ENCODE measurements around the gene RAD51B. TPM values are rescaled to one million over a fixed set of nuclear protein-coding genes. Genes with fewer than 3 reads are reported as not detected.

The RAD51B gene
- total RNA-seq = 21.1 and 27.2 TPM in 2 replicates

DNA sequence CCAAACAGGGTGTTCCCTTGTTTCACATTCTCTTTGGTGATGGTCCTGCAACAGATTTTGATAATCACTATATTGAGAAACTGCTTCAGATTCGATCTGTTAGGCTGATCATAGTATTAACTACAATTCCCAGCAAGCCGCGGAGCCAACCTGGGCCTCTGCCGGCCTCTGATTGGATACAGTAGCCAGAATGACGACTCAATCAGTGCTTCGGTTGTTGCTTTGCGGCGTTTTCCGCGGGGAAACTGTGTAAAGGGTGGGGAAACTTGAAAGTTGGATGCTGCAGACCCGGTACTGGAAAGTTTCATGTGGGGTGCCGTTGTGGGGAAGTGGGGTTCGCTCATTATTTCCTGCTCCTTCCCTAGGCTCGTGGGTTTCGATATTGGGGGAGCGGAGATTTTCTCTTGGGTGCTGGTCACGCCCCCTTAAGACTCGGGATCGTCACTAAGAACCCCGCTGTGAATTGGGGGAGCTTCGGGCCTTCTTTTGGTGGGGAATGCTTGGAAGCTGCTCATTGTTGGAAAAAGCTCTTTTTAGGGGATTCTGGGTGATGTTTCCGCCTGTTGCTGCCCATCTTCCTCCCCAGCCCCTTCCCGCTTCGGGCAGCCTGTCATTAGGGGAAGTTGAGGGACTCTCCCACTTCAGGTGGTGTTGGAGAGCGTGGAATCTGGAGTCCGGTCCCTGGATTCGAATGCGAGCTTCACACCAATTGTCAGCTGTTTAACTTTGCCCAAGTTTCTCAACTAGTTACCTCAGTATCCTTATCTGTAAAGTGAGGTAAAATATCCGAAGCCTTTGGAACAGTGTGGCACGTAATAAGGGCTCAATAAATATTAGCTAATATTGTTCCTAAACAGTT is at the start of gene RAD51B:
Gene RAD51B, plus strand, starts transcription at position 217 of the 859 bp plus-strand sequence.

DNA sequence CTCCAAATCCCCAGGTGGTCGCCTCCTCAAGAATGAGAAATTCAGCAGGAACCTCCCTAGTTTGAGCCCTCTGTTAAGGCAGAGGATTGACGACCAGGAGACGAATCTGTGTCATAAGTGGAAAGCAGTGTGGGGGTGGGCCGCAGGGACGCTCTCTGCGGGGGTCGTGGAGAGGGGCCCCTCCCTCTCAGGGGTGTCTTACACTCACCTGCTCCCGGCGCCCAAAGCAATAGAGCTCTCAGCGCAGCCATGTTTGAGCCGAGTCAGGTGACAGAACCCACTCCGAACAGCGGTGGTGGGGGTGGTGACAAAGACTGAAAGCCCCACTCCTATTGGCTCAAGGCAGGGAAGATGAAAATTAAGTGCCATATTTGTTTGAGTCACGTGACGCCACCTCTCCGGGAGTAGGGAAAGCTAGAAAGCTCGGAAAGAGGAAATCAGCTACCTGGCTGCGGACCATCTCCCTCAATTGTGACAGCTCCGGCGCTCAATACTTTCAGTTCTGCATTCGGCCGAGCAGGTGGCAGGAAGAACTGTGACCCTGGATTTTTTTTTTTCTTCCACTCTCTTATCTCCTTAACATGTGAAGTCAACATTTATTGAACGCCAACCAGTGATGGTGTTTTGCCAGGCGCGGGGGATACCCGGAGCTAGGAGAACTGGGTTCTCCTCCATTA is 3.1 kb upstream of the RAD51B start, which contains the start of gene ZFYVE26:
Gene ZFYVE26, minus strand, starts transcription at position 265 of the 677 bp plus-strand sequence. CDS start 627 bp downstream, outside the sequence.

Other genes with a start within 250 kb of the RAD51B start
- 9.2 and 12.2 TPM in 2 replicates for gene PIGH, start 219.5 kb upstream of the RAD51B start, total RNA-seq
- 3.5 and 5.6 TPM in 2 replicates for gene ARG2, start 199.9 kb upstream of the RAD51B start, total RNA-seq
- 50.9 and 63.9 TPM in 2 replicates for gene VTI1B, start 145.1 kb upstream of the RAD51B start, total RNA-seq
- 196 and 238 TPM in 2 replicates for gene RDH11, start 124.0 kb upstream of the RAD51B start, total RNA-seq
- under 0.01 TPM in 1 of 2 replicates, not detected in the other for gene RDH12, start 117.9 kb upstream of the RAD51B start, total RNA-seq
- gene ZFYVE26, start 3.2 kb upstream of the RAD51B start, total RNA-seq = 19.6 and 20.7 TPM in 2 replicates